DOHH2 (cell line): Measurements from ENCODE around the gene SHB.

Experiments used
- H3F3A ChIP-seq: fragments of 200-600 bp; sonication (generic), shearing (Covaris generic); 2 replicates; pipeline ENCODE4 v1.6.0; 2016; ENCODE audit warnings: antibody characterized with exemption, mild to moderate bottlenecking; ENCODE audit not compliant: control insufficient read depth, insufficient read depth
- H3K27ac ChIP-seq: fragments of 200-600 bp; sonication (generic); 2 replicates; pipeline ENCODE4 v1.5.1; 2014; ENCODE audit warnings: low read depth, mild to moderate bottlenecking, low read length, moderate library complexity
- H3K27me3 ChIP-seq: fragments of 200-600 bp; sonication (generic); 2 replicates; pipeline ENCODE4 v1.6.1; 2014; ENCODE audit warnings: mild to moderate bottlenecking, low read length, mixed read lengths; ENCODE audit not compliant: control insufficient read depth
- H3K36me3 ChIP-seq: fragments of 200-600 bp; sonication (generic); 2 replicates; pipeline ENCODE4 v1.6.1; 2014; ENCODE audit warnings: mild to moderate bottlenecking, low read length, moderate library complexity, mixed read lengths; ENCODE audit not compliant: control insufficient read depth
- H3K4me1 ChIP-seq: fragments of 200-600 bp; sonication (generic); 2 replicates; pipeline ENCODE4 v1.6.1; 2014; ENCODE audit warnings: mild to moderate bottlenecking, low read length, mixed read lengths; ENCODE audit not compliant: control insufficient read depth
- H3K4me2 ChIP-seq: fragments of 200-600 bp; sonication (generic); 2 replicates; pipeline ENCODE4 v1.6.0; 2014; ENCODE audit warnings: mild to moderate bottlenecking, low read length, moderate library complexity
- H3K4me3 ChIP-seq: fragments of 200-600 bp; sonication (generic); 2 replicates; pipeline ENCODE4 v1.5.1; 2014; ENCODE audit warnings: mild to moderate bottlenecking, low read length, mixed read lengths
- H3K79me2 ChIP-seq: fragments of 200-600 bp; sonication (generic); 2 replicates; pipeline ENCODE4 v1.6.1; 2014; ENCODE audit warnings: mild to moderate bottlenecking, low read length, mixed read lengths; ENCODE audit not compliant: control insufficient read depth
- H3K9me2 ChIP-seq: fragments of 200-600 bp; sonication (generic); replicated peaks from 2 replicates; pipeline ENCODE4 v1.6.1; 2014; ENCODE audit warnings: mild to moderate bottlenecking, low read length, mixed read lengths; ENCODE audit not compliant: control insufficient read depth
- H3K9me3 ChIP-seq: fragments of 200-600 bp; sonication (generic); 2 replicates; pipeline ENCODE4 v1.6.1; 2014; ENCODE audit warnings: antibody characterized with exemption, low read length, mixed read lengths; ENCODE audit not compliant: control insufficient read depth, insufficient read depth
- H4K20me1 ChIP-seq: fragments of 200-600 bp; sonication (generic); 2 replicates; pipeline ENCODE4 v1.6.0; 2014; ENCODE audit warnings: low read depth, mild to moderate bottlenecking, antibody characterized with exemption, low read length, moderate library complexity; ENCODE audit not compliant: control insufficient read depth, insufficient read depth
- EZH2phosphoT487 ChIP-seq: fragments of 200-600 bp; sonication (generic); IDR thresholded peaks from 2 replicates; pipeline ENCODE4 v1.6.1; 2017; ENCODE audit warnings: borderline replicate concordance, mild to moderate bottlenecking, antibody characterized with exemption, low read length, moderate library complexity, mixed read lengths
- TF ChIP-seq, protein P1 (sequence below): fragments of 200-600 bp; sonication (generic); IDR thresholded peaks from one replicate; pipeline ENCODE4 v1.5.1; 2014; ENCODE audit warnings: antibody characterized with exemption, mild to moderate bottlenecking, low read depth, low read length; ENCODE audit not compliant: poor library complexity, severe bottlenecking

Gene SHB

DNA sequence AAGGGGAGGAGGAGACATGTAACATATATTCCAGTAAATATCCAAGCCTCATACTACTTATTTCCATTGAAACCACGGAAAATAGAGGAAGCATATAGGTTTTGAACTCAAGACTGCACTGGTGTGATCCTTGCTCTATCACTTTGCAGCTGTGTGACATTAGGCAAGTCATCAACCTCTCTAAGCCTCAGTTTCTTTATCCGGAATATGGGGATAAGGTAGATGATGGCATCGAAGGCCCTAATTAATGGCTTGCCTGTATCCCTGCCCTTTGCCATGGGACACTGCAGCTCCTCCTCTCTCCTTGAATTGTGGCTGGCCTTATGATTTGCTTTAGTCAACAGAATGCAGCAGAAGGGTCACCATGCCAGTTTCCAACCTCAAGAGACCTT, 6.9 kb downstream of the SHB start:
- no peaks in the 10 kb centered on the region for H3F3A ChIP-seq
- no peak overlapping the region for H3K4me3 ChIP-seq
- H3K4me2 ChIP-seq: no peak overlapping the region
- H3K9me2 ChIP-seq: no peaks in the 10 kb centered on the region
- H3K9me3 ChIP-seq: no peaks in the 10 kb centered on the region
- TF ChIP-seq, protein P1, sequence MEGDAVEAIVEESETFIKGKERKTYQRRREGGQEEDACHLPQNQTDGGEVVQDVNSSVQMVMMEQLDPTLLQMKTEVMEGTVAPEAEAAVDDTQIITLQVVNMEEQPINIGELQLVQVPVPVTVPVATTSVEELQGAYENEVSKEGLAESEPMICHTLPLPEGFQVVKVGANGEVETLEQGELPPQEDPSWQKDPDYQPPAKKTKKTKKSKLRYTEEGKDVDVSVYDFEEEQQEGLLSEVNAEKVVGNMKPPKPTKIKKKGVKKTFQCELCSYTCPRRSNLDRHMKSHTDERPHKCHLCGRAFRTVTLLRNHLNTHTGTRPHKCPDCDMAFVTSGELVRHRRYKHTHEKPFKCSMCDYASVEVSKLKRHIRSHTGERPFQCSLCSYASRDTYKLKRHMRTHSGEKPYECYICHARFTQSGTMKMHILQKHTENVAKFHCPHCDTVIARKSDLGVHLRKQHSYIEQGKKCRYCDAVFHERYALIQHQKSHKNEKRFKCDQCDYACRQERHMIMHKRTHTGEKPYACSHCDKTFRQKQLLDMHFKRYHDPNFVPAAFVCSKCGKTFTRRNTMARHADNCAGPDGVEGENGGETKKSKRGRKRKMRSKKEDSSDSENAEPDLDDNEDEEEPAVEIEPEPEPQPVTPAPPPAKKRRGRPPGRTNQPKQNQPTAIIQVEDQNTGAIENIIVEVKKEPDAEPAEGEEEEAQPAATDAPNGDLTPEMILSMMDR: no peak
- TF ChIP-seq EZH2phosphoT487: no peak
- H3K27me3 ChIP-seq: peaks cover 23% of the 10 kb centered on the region
- H3K4me1 ChIP-seq: peaks cover 3% of the 10 kb centered on the region; the same call in 1 of the 2 replicates
- H3K36me3 ChIP-seq: no peaks in the 10 kb centered on the region
- no peaks in the 10 kb centered on the region for H3K79me2 ChIP-seq
- H3K27ac ChIP-seq: no peak overlapping the region
- no peaks in the 10 kb centered on the region for H4K20me1 ChIP-seq

DNA sequence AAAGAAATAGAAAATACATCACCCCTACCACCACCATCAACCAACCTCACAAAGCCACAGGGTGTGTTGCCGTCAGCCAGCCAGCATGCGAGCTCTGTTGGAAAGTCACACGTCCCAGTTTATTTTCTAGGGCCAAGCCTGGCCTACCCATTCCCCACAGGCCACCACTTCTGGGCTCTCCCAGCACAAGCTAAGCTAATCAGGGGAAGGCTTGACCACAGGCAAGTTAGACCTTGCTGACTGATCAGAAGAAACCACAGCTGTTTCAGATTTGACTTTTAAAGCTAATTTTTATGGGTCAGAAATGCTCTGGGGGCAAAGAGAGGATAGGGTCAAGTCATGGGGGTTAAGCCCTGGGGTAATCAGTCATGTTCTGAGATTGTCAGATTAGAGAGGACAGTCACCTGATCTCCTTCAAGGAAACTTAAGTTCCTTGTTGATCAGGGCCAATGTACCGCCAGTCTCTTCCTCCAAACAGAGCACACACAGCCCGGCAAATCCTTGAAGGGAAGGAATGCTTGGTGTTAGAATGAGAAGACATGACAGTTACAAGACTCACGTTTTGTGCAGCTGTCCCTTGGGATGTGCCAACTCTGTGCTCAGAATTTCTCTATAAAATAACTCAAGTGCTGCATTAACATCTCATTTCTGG, 7.6 kb downstream of the SHB start:
- H4K20me1 ChIP-seq: no peaks in the 10 kb centered on the region
- H3K4me2 ChIP-seq: no peak overlapping the region
- peaks cover 21% of the 10 kb centered on the region for H3K27me3 ChIP-seq
- no peak for TF ChIP-seq EZH2phosphoT487
- TF ChIP-seq, protein P1: no peak
- no peaks in the 10 kb centered on the region for H3K79me2 ChIP-seq
- H3K27ac ChIP-seq: no peak overlapping the region
- no peak overlapping the region for H3K4me3 ChIP-seq
- H3K9me2 ChIP-seq: no peaks in the 10 kb centered on the region
- no peaks in the 10 kb centered on the region for H3K4me1 ChIP-seq
- no peaks in the 10 kb centered on the region for H3F3A ChIP-seq
- H3K9me3 ChIP-seq: no peaks in the 10 kb centered on the region
- no peaks in the 10 kb centered on the region for H3K36me3 ChIP-seq

DNA sequence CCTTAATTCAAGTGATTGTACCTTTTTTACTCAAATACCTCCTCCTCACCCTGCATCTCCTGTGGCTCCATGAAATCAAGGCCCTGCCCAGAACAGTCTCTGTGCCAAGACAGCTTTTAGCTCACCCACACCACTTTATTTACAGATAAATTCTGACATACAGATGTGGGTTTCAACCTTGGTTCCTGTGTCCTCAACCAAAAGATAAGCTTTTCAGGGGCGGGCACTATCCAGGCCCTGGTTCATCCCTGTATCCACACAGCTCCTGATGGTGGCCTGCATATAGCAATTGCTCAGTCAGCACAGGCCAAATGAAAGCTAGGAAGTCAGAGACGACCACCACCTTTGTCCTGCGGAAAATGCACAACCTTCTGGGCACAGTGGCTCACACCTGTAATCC, 8.3 kb downstream of the SHB start:
- Histone ChIP-seq H3K36me3 (no peaks in the 10 kb centered on the region), H3K4me2 (no peak overlapping the region), H3K9me2 (no peaks in the 10 kb centered on the region), H3K9me3 (no peaks in the 10 kb centered on the region), H3K4me1 (no peaks in the 10 kb centered on the region), H3F3A (no peaks in the 10 kb centered on the region), H3K4me3 (no peak overlapping the region), H3K27ac (no peak overlapping the region), H3K27me3 (peaks cover 20% of the 10 kb centered on the region), H4K20me1 (no peaks in the 10 kb centered on the region), H3K79me2 (no peaks in the 10 kb centered on the region)
- TF ChIP-seq EZH2phosphoT487: no peak
- TF ChIP-seq, protein P1: no peak
